Lower leg skin (tissue), 3 donors: ENCODE results near the gene CTDSPL2.

ENCODE experiments used
- POLR2A ChIP-seq, 2 donors: fragments of 450-650 bp; IDR thresholded peaks; one replicate each; pipeline ENCODE4 v1.6.1; 2016 to 2017; ENCODE audit warnings: antibody characterized with exemption in 2 of 2, mild to moderate bottlenecking in 1 of 2, moderate library complexity in 1 of 2
- TF ChIP-seq, protein P1 (sequence below), 3 donors: fragments of 450-650 bp; IDR thresholded peaks; one replicate each; pipeline ENCODE4 v1.5.1; 2016; ENCODE audit warnings: antibody characterized with exemption in 3 of 3, mild to moderate bottlenecking in 3 of 3, moderate library complexity in 2 of 3

DNA sequence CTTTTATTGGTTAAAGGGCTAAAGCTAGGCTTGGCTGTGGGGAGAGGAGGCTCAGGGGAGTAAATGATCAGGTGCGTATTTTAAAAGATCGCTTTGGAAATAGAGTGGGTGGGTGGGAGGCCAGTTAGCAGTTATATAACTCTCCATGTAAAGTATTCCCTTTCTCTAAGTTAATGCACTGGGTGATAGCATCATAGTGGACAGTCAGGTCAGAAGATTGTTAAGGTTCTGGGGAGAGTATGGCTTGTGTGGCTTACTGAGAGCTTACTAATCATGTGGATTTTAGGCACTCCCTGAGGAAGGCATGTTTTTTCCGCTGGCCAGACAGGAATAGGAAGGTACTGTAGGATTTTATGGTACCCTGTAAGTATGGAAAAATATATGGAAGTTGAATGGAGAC, 103.2 kb downstream of the CTDSPL2 start:
- TF ChIP-seq POLR2A (IDR thresholded peaks at IDR 0.05): no peak
- TF ChIP-seq, protein P1, sequence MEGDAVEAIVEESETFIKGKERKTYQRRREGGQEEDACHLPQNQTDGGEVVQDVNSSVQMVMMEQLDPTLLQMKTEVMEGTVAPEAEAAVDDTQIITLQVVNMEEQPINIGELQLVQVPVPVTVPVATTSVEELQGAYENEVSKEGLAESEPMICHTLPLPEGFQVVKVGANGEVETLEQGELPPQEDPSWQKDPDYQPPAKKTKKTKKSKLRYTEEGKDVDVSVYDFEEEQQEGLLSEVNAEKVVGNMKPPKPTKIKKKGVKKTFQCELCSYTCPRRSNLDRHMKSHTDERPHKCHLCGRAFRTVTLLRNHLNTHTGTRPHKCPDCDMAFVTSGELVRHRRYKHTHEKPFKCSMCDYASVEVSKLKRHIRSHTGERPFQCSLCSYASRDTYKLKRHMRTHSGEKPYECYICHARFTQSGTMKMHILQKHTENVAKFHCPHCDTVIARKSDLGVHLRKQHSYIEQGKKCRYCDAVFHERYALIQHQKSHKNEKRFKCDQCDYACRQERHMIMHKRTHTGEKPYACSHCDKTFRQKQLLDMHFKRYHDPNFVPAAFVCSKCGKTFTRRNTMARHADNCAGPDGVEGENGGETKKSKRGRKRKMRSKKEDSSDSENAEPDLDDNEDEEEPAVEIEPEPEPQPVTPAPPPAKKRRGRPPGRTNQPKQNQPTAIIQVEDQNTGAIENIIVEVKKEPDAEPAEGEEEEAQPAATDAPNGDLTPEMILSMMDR (IDR thresholded peaks at IDR 0.05): no peak
